Activated T-helper 1 cell treated with Interleukin-2 at 50 U/mL for 16 hours (primary cell): Measurements from ENCODE around the gene KIFC3.
A peak's percentile ranks its signal among the peaks of the same experiment; 100 is the strongest.
"Not testable (repeated sequence)": the region's sequence is repeated elsewhere in the genome, so short reads cannot be mapped to it uniquely, and the experiment has no call there.

Source experiments
- DNase-seq: peaks from one replicate; pipeline ENCODE4 v3.0.0-alpha.2; 2020; ENCODE audit warnings: low read depth

KIFC3 gene

DNA sequence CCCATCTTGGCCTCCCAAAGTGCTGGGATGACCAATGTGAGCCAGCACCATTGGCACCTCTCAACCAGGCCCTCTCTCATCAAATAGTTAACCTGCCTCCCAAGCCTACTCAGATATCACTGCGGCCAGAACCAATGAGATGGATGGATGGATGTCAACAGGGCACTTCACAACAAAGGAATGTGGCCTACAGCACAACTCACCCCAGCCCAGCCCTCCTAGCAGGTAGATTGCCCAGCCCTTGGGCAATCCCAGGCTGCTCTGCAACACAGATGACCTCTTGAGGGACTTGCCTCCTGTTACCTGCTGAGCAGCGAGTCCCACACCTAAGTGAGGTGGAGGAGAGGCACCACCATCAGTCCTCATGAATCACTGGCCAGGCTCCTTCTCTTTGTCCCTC is 22.6 kb upstream of the KIFC3 start:
- DNase-seq = no peak

DNA sequence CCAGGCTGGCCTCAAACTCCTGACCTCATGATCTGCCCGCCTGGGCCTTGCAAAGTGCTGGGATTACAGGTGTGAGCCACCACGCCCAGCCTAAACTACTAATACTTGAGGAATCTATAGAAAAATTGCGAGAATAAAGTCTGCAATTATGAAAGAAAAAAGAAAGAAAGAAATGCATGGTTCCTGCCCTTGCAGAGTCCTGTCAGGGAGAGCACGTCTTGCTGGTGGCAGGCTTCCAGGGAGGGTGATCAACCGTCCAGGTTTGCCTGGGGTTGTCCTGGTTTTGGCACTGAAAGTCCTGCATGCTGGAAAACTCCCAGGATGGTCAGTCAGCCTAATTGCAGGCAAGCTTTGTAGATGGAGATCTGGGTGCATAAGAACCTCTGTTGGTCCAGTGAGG is 21.5 kb upstream of the KIFC3 start:
- DNase-seq = no peak

- DNase-seq = no peak
Observed at GRCh38 chr16:57822856-57823255, 20.6 kb upstream of the KIFC3 start.

DNA sequence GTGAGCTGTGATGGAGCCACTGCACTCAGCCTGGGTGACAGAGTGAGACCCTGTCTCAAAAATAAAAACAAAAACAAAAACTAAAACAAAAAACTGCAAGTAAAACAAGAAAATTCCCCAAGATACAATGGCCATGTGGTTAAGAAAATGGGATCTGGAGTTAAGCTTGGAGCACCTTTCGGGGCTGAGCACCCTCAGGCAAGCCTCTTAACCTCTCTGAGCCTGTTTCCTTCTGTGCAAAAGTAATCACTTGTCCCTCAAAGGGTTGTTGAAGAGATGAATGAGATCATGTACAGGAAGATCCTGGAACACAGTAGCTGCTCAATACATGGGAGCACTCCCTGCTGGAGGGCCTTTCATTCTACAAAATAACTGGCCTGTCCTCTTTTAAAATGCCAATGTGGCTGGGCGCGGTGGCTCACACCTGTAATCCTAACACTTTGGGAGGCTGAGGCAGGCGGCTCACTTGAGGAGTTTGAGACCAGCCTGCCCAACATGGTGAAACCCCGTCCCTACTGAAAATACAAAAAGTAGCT is 19.8 kb upstream of the KIFC3 start:
- DNase-seq = no peak

- no peak for DNase-seq
Observed at GRCh38 chr16:57821149-57821971, 19.1 kb upstream of the KIFC3 start.

DNA sequence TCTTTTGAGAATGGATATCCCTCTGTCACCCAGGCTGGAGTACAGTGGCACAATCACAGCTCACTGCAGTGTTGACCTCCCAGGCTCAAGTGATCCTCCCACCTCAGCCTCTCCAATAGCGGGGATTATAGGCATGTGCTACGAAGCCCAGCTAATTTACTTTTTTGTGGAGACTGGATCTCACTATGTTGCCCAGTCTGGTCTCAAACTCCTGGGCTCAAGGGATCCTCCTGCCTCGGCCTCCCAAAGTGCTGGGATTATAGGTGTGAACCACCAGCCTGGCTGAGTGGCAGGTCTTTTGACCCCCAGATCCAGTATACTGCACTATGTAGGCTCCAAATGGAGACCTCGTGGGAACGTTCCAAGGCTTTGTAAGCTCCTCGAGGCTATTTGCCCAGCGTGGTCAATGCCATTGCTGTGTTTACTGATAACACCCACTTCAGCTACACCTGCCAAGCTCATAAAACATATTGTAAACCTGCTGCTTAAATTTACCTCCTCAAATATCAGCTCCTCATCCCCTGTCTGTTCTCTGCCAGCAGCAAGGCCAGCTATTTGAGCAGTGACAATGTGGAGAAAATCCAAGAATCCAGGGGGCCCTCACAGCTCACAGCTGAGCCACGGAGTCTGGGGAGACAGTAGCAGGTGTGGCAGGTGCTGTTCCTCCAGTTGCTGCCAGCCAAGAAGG is 16.2 kb upstream of the KIFC3 start:
- DNase-seq = no peak

DNA sequence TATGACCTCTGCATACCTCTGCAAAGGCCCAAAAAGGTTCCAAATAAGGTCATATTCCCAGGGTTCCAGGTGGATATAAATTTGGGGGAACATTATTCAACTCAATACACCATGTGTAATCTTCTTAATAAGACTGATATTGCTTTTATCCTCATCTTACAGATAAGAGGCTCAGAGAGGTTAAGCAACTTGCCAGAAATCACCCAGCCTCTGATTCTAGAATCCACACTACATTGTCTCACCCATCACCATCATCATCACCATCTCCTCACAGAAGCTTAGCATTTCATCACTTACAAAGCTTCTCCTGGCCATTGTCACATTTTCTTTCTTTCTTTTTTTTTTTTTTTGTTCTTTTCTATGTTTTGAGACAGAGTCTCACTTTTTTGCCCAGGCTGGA is 15.4 kb upstream of the KIFC3 start:
- no peak for DNase-seq

DNA sequence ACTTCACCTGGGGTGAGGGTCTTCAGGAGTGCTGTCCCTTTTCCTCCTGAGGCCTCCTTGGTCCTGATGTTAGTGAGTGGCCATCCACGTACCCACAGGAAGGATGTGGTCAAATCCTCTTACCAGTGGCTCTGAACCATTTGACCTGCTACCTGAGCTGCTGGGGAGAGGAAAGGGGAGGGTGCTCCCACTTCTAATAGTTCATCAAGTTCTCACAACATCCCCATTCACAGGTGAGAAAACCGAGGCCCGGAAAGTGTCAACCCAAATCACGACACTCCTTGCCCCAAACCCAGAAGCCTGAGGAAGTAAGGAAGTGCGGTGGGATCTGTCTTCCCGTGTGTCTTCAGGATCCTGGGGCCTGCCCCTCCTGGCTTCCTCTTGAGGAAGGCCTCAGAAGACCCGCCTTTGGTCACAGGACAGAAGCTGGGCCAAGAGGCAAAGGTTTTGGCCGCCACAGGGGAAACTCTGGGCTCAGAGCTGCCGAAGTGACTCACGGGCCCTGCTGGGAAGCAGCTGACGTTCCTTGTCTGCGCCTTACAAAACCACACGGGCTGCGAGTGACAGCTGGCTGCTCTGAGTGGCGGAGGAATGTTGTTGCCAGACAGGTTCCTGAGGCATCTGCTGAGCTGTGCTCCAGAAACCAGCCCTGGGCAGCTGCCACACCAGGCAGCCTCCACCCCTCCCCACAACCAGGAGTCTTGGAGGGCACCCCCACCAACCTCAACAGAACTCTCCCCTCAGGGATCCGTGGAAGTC is 13.9 kb upstream of the KIFC3 start:
- peak; percentile 14 for DNase-seq

GRCh38 chr16:57814896-57815295 is 12.6 kb upstream of the KIFC3 start:
- no peak for DNase-seq

DNA sequence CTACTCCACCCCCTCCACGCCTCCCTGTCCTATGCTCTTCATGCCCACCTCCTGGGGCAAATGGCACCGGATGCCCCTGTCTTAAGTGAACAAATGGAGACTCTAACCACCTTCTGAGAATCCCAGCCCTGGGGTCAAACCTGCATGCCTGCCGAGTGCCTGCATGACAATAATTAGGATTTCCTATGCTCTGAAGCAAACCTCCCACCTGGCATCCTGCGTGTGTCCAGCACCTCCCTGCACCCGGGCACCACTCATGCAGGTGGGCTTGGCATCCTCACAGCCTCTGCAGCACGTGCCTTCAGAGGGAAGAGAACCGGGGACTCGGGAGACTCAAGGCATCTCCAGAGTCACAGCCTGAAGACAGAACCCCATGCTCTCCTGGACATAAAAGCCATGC is 11.2 kb upstream of the KIFC3 start:
- no peak for DNase-seq

- DNase-seq = not testable (repeated sequence)
Observed at GRCh38 chr16:57811340-57811739, 9.0 kb upstream of the KIFC3 start.

DNA sequence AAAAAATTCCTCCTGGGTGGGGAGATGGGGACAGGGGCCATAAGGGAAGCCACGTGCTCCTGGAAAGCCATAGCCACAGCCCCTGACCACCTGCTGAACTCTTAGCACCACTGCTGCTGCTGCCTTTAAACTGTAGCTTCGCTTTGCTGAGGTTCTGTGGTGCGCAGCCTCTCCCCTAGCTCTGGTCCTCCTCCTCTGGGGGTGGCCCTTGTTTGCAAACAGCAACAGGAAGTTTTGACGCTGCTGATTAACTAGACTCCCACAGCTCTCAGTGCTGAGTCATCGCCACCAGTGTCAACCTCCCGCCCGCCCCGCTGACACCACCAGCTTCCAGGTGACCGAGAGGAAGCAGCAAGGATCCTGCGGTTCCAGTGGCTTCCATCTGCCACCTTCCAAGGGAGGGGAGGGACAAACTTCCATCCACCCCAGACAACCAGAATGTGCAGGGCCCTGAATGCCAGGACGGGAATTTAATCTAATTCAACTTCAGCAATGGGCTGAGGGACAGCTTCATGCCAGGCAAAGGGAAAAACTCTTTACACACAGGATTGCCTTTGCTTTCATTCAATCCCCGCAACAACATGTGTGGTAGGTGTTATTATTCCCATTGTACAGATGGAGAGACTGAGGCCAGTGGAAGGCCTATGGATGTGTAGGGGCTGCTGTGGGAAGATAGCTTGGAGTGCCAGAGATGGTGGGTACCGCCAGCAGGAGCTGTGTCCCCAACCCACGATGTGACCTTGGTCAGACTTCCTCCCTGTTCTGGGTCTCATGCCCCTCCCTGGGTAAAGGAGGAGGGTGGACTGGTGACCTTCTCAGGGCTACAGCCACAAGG is 8.1 kb upstream of the KIFC3 start:
- peak; percentile 65 for DNase-seq

DNA sequence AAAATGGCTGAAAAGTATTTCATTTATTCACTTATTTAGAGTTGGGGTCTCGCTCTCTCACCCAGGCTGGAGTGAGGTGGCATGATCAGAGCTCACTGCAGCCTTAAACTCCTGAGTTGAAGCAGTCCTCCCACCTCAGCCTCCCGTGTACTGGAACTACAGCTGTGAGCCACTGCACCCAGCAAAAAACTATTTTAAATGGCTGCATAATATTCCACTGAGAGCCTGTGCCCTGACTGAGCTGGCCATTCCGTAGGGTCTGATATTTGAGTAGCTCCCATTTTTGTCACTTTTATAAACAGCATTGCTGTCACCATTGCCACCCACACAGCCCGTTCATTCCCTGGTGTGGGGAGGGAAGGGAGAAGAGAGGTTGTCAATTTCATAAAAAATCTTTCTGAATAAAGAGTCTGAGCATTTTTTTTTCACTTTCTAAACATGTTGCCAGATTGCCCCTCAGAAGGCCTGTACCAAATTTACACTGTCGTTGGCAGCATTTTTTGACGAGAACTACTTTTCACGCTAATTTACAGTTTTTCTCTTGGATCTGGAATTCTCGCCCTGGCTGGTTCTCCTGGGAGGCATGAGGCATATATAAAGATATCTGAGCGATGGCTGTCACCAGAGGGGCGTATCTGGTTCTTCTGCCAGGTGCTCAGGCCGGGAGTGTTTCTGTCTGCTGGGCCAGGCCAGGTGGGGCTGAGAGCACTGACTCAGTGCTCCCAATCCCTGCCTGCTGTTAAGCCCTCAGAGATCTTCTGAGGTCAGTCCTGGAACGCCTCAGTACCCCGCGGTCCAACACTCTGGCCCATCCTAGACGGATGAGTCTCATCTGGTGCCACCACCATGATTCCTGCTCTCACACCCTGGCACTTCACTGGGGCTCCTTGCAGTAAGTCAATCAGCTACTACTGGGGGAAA is 7.2 kb upstream of the KIFC3 start:
- no peak for DNase-seq

- no peak for DNase-seq
Observed at GRCh38 chr16:57808589-57809228, 6.4 kb upstream of the KIFC3 start.

GRCh38 chr16:57807968-57808528 is 5.8 kb upstream of the KIFC3 start:
- peak; percentile 43 for DNase-seq

DNA sequence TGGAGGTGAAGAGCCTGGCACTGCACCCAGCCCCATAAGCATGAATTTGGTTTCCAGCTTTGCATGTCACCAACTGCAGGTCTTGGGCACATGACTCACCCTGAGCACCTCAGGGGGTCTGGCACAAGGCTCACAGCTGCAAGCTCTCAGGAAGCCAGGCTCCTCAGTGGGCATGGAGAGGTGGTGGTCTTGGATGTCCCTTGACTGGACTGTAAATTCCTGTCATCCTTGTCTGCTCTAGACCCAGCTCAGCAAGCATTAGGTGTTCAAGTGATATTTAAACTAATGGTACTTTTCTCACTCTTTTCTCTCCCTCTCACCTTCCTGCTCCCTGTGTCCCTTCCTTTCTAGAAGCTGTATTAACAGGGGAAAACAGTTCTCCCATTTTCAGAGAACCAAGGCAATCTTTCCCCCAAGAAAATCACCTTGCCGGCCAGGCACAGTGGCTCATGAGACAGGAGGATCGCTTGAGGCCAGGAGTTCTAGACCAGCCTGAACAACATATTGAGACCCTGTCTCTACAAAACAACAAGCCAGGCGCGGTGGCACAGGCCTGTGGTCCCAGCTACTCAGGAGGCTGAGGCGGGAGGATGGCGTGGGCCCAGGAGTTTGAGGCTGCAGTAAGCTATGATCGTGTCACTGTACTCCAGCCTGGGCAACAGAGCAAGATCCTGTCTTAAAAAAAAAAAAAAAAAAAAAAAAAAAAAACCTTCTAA is 5.1 kb upstream of the KIFC3 start:
- no peak for DNase-seq

- DNase-seq = no peak
Observed at GRCh38 chr16:57805176-57805575, 2.9 kb upstream of the KIFC3 start.

DNA sequence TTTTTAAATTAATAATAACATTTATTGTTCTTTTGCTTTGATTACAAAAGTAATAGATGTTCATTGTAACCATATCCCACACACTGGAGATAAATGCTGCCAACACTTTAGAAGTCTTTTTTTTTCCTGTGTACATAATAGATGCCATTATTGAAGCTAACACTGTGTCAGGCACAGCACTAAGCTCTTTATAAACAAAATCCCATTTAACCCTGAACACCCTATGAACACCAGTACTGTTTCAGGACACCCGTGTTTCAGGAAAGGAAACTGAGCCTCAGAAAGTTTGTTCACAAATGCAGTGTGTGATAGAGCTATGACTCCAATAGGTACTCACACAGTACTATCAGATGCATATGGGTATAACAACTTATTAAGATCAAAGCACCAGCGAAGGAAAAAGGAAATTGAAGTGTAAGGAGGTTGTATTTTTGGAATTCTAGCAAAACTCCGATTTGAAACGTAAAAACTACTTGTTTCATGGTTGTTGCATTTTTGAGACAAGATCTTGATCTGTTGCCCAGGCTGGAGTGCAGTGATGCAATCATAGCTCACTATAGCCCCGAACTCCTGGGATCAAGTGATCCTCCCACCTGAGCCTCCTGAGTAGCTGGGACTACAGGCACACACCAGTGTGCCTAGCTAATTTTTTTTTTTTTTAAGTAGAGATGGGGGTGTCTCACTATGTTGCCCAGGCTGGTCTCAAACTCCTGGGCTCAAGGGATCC is 2.0 kb upstream of the KIFC3 start:
- DNase-seq = no peak
